Nephron (organoid): ENCODE measurements around the gene CTSA.
"Not testable (repeated sequence)": the region's sequence is repeated elsewhere in the genome, so short reads cannot be mapped to it uniquely, and the experiment has no call there.

Experiments used
- H3K27ac Mint-ChIP-seq, 3 experiments: 2 replicates each; pipeline ENCODE4 v1.8.0; 2020; ENCODE audit warnings: mixed read lengths in 3 of 3, mild to moderate bottlenecking in 2 of 3, moderate library complexity in 1 of 3
- H3K27me3 Mint-ChIP-seq: 2 replicates; pipeline ENCODE4 v1.8.0; 2021; ENCODE audit warnings: low read depth, mild to moderate bottlenecking, moderate library complexity, mixed read lengths
- H3K36me3 Mint-ChIP-seq: 2 replicates; pipeline ENCODE4 v1.8.0; 2020; ENCODE audit warnings: low read depth, mixed read lengths
- H3K4me1 Mint-ChIP-seq: 2 replicates; pipeline ENCODE4 v1.8.0; 2020; ENCODE audit warnings: mixed read lengths
- H3K4me3 Mint-ChIP-seq, 3 experiments: 2 replicates each; pipeline ENCODE4 v1.8.0; 2020; ENCODE audit warnings: mild to moderate bottlenecking in 3 of 3, mixed read lengths in 3 of 3, moderate library complexity in 2 of 3
- H3K9me3 Mint-ChIP-seq: 2 replicates; pipeline ENCODE4 v1.8.0; 2020; ENCODE audit warnings: mixed read lengths
- TF ChIP-seq, protein P1 (sequence below), 3 experiments: fragments of 200-600 bp; sonication (generic); IDR thresholded peaks; one replicate each; pipeline ENCODE4 v1.5.0; 2021; ENCODE audit warnings: antibody characterized with exemption in 3 of 3; ENCODE audit not compliant: unreplicated experiment in 3 of 3

The CTSA gene

DNA sequence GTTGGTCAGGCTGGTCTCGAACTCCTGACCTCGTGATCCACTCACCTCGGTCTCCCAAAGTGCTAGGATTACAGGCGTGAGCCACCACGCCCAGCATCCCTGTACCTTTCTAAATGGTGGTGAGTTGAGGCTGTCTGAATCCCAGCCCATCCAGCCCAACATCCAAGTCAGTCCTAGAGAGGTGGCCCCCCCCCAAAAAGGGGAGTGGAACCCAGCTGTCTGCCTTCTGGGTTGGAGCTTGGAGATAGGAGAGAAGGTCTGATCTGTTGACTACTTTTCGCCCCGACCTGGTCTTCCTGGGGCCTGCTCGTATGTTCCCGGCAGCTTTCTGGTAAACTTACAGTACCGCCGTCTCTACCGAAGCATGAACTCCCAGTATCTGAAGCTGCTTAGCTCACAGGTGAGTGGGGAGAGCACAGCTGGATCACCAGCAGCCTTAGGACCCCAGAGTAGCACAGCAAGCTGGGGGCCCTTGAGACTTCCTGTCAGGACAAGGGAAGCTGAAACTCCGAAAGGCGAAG is 5.6 kb downstream of the CTSA start:
- H3K36me3 Mint-ChIP-seq: peaks cover 28% of the 10 kb centered on the region
- no peaks in the 10 kb centered on the region for H3K9me3 Mint-ChIP-seq
- H3K4me1 Mint-ChIP-seq: peaks cover 8% of the 10 kb centered on the region
- no peak overlapping the region for H3K4me3 Mint-ChIP-seq
- no peaks in the 10 kb centered on the region for H3K27me3 Mint-ChIP-seq
- H3K27ac Mint-ChIP-seq: no peak overlapping the region
- TF ChIP-seq, protein P1, sequence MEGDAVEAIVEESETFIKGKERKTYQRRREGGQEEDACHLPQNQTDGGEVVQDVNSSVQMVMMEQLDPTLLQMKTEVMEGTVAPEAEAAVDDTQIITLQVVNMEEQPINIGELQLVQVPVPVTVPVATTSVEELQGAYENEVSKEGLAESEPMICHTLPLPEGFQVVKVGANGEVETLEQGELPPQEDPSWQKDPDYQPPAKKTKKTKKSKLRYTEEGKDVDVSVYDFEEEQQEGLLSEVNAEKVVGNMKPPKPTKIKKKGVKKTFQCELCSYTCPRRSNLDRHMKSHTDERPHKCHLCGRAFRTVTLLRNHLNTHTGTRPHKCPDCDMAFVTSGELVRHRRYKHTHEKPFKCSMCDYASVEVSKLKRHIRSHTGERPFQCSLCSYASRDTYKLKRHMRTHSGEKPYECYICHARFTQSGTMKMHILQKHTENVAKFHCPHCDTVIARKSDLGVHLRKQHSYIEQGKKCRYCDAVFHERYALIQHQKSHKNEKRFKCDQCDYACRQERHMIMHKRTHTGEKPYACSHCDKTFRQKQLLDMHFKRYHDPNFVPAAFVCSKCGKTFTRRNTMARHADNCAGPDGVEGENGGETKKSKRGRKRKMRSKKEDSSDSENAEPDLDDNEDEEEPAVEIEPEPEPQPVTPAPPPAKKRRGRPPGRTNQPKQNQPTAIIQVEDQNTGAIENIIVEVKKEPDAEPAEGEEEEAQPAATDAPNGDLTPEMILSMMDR (IDR thresholded peaks at IDR 0.05; ENCODE audit: unreplicated experiment in 3 of 3): no peak

DNA sequence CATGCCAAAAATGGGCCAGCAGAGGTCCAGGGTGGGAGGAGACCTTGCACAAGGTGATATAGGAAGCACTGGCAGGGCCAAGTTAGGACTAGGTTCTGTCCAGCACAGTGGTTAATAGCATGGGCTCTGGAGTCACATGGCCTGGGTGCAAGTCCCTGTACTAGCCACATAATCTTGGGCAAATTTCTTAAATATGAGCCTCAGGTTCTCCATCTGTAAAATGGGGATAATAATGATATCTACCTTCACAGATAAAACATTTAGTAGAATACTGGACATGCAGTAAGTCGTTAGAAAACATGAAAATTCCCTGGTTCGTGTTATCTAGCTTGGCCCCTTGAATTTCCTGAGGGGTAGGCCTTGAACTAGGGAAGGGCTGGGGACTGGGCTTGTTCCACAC is 6.2 kb downstream of the CTSA start:
- H3K9me3 Mint-ChIP-seq: no peaks in the 10 kb centered on the region
- H3K4me3 Mint-ChIP-seq: no peak overlapping the region
- no peaks in the 10 kb centered on the region for H3K27me3 Mint-ChIP-seq
- TF ChIP-seq, protein P1 (IDR thresholded peaks at IDR 0.05; ENCODE audit: unreplicated experiment in 3 of 3): no peak
- H3K27ac Mint-ChIP-seq: no peak overlapping the region
- H3K4me1 Mint-ChIP-seq: peaks cover 4% of the 10 kb centered on the region
- peaks cover 28% of the 10 kb centered on the region for H3K36me3 Mint-ChIP-seq

DNA sequence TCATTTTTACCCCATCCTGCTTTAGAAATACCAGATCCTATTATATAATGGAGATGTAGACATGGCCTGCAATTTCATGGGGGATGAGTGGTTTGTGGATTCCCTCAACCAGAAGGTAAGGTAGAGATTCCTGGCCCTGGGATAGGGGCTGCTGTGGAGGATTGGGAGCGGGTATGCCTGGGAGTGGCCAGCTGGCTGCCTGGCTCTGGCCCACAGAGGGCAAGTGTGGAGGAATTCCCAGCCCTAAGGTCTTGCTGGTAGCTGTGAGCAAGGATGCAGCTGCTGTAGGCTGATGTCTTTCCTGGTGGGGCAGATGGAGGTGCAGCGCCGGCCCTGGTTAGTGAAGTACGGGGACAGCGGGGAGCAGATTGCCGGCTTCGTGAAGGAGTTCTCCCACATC is 6.6 kb downstream of the CTSA start:
- Mint-ChIP-seq H3K4me3 (no peak overlapping the region), H3K9me3 (no peaks in the 10 kb centered on the region), H3K4me1 (peaks cover under 1% of the 10 kb centered on the region), H3K27ac (no peak overlapping the region), H3K27me3 (no peaks in the 10 kb centered on the region), H3K36me3 (peaks cover 28% of the 10 kb centered on the region)
- TF ChIP-seq, protein P1 (IDR thresholded peaks at IDR 0.05; ENCODE audit: unreplicated experiment in 3 of 3): no peak

DNA sequence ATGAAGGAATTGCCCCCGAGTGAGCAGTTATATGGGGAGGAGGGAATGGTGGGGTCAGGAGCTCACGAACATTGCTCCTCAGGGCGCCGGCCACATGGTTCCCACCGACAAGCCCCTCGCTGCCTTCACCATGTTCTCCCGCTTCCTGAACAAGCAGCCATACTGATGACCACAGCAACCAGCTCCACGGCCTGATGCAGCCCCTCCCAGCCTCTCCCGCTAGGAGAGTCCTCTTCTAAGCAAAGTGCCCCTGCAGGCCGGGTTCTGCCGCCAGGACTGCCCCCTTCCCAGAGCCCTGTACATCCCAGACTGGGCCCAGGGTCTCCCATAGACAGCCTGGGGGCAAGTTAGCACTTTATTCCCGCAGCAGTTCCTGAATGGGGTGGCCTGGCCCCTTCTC is 7.2 kb downstream of the CTSA start:
- no peak overlapping the region for H3K4me3 Mint-ChIP-seq
- no peaks in the 10 kb centered on the region for H3K9me3 Mint-ChIP-seq
- TF ChIP-seq, protein P1 (IDR thresholded peaks at IDR 0.05; ENCODE audit: unreplicated experiment in 3 of 3): no peak
- no peak overlapping the region for H3K27ac Mint-ChIP-seq
- no peaks in the 10 kb centered on the region for H3K27me3 Mint-ChIP-seq
- peaks cover 30% of the 10 kb centered on the region for H3K36me3 Mint-ChIP-seq
- H3K4me1 Mint-ChIP-seq: no peaks in the 10 kb centered on the region

DNA sequence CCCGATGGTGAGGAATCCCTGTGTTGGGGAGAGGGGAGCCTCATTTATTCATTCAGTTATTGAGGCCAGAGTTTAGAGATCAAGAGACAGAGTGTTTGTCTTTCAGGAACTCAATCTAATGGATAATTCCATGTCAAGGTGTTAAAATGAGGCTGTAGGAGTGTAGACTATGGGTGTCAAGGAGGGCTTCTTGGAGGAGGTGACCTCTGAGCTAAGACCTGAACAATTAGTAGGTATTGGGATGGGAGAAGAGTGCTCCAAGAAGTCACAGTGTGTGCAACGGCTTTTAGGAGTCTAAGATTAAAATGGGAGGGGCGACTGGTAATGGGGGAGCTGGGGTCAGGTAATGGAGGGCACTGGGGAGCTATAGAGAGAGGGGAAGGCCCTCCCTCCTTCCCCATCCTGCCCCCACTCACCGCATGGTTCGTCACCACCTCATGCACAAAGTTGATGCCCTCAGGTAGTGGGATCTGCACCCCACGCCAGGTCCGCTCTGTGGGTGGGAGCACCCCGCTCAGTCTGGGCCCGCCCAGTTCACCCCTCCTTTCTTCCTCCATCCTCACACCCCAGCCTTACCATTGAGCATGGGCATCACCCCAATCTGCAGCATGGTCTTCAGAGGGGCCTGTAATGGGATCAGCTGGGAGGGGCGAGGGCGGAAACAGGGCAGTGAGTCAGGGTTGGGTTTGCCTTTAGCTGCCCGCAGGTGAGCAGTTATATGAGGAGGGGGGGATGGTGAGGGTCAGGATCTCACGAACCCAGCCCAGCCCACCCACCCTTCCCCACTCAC is 8.1 kb downstream of the CTSA start:
- H3K36me3 Mint-ChIP-seq: peaks cover 28% of the 10 kb centered on the region
- H3K4me1 Mint-ChIP-seq: no peaks in the 10 kb centered on the region
- no peaks in the 10 kb centered on the region for H3K27me3 Mint-ChIP-seq
- H3K4me3 Mint-ChIP-seq: no peak overlapping the region
- H3K9me3 Mint-ChIP-seq: no peaks in the 10 kb centered on the region
- no peak overlapping the region for H3K27ac Mint-ChIP-seq
- TF ChIP-seq, protein P1 (IDR thresholded peaks at IDR 0.05; ENCODE audit: unreplicated experiment in 3 of 3): no peak

DNA sequence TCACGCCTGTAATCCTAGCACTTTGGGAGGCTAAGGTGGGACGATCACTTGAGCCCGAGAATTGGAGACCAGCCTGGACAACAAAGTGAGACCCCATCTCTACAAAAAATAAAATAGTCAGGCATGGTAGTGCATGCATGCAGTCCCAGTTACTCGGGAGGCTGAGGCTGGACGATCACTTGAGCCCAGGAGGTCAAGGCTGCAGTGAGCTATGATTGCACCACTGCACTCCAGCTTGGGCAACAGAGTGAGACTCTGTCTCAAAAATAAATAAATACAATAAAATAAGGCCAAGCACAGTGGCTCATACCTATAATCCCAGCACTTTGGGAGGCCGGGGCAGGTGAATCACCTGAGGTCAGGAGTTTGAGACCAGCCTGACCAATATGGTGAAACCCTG is 10.2 kb downstream of the CTSA start:
- not testable (repeated sequence) for H3K4me1 Mint-ChIP-seq, H3K27me3 Mint-ChIP-seq

More for the DNA sequence above, 10.2 kb downstream of the CTSA start:
- not testable (repeated sequence) for H3K4me3 Mint-ChIP-seq, H3K27ac Mint-ChIP-seq, H3K9me3 Mint-ChIP-seq
- H3K36me3 Mint-ChIP-seq: peaks cover 44% of the 10 kb centered on the region
